Esophagus squamous epithelium (tissue), 5 donors: ENCODE measurements around the gene ADRA2A. TPM values are rescaled to one million over a fixed set of nuclear protein-coding genes. Genes with fewer than 3 reads are reported as not detected.

Experiments used
- DNase-seq: peaks from one replicate; lab custom pipeline; 2025; lab: John Stamatoyannopoulos, UW
- H3K27ac ChIP-seq, 4 donors: fragments of 200-600 bp; sonication (generic); one replicate each; pipeline ENCODE4 v1.5.1; 2016 to 2019; ENCODE audit warnings: mild to moderate bottlenecking in 1 of 4
- H3K27me3 ChIP-seq, 4 donors: fragments of 200-600 bp; sonication (generic); 1 replicate in 3 of 4; 2 replicates in 1 of 4; pipeline versions ENCODE4 v1.5.1 to v1.6.0; 2017 to 2021; ENCODE audit warnings: antibody characterized with exemption in 1 of 4
- H3K36me3 ChIP-seq, 3 donors: fragments of 200-600 bp; sonication (generic); one replicate each; pipeline ENCODE4 v1.5.1; 2016 to 2019
- H3K4me1 ChIP-seq, 3 donors: fragments of 200-600 bp; sonication (generic); one replicate each; pipeline ENCODE4 v1.5.1; 2017 to 2019
- H3K4me3 ChIP-seq, 4 donors: fragments of 200-600 bp; sonication (generic); 1 replicate in 3 of 4; 2 replicates in 1 of 4; pipeline ENCODE4 v1.5.1; 2016 to 2019; ENCODE audit warnings: mild to moderate bottlenecking in 2 of 4, moderate library complexity in 1 of 4
- H3K9me3 ChIP-seq, 3 donors: fragments of 200-600 bp; sonication (generic); one replicate each; pipeline ENCODE4 v1.5.1; 2016 to 2019
- POLR2A ChIP-seq, 4 donors: fragments of 450-650 bp; IDR thresholded peaks; one replicate each; pipeline ENCODE4 v1.6.1; 2017; ENCODE audit warnings: antibody characterized with exemption in 4 of 4, mild to moderate bottlenecking in 4 of 4, moderate library complexity in 3 of 4
- WGBS, 2 donors: methylation state at CpG; one replicate each; pipeline ENCODE4 v1.1.5; 2018; 5-methylcytosine and 5-hydroxymethylcytosine counted together
- intact Hi-C: fragments of 100-400 bp; cut with DNase I; formaldehyde crosslinking; loops from one replicate; pipeline ENCODE4 v1.15.0; 2022
- total RNA-seq, 4 donors: library from RNA; depleted of rRNA; stranded (reverse); fragments of >200 nt; gene quantifications; one replicate each; pipeline ENCODE4 v1.1.0, GENCODE V29; 2016
- TF ChIP-seq, protein P1 (sequence below), 6 experiments: fragments of 450-650 bp in 4 of 6; fragments of 200-600 bp in 2 of 6; sonication (generic) in 2 of 6; IDR thresholded peaks; one replicate each; pipeline ENCODE4 v1.5.1; 2016 to 2019; ENCODE audit warnings: antibody characterized with exemption in 6 of 6, mild to moderate bottlenecking in 4 of 6, moderate library complexity in 4 of 6
- donor health status: DM: yes; HTN: yes; CAD: no.

Gene ADRA2A
- total RNA-seq, 4 donors from 2014 or later, result 0.38 to 1.1 (median 0.40) TPM; not detected in 1

DNA sequence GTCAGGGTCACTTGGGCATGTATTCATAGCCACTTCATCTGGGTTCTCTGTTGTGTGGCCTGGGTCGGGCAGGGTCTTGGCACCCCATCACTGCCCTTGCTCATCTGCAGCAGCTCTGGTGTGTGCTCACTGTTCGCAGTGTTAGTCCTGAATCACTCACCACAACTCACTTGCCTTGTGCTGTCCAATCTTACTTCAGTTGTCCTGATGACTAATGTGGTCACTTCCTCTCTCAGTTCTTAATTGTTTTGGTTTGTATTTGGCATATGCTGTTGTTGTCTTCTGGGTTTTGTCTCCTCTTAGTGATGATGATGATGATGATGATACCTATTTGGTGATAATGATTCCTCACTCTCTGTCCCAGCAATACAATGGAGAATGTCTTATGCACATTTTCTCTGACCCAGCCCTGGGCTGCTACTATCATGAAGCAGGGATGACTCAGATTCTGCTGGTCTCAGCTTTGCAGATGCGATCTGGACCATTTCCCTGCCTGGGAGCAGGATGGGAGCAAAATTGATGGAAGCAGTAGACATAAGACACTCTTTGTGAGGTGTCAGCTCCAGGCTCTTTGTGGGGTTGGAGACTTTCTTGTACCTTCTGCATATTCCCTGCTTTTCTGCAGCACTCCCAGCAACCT lies 17.0 kb downstream of the ADRA2A start:
- Histone ChIP-seq H3K36me3 (no peaks in the 10 kb centered on the region), H3K27me3 (peaks cover 0 to 6% (median 0%) of the 10 kb centered on the region in 4 donors), H3K4me3 (no peak overlapping the region), H3K4me1 (no peaks in the 10 kb centered on the region), H3K9me3 (no peaks in the 10 kb centered on the region), H3K27ac (no peak overlapping the region)
- 73 to 74% methylated on average over 3 of the region's 3 CpGs for WGBS, 2 donors
- intact Hi-C loops, result no loop called here
- TF ChIP-seq, protein P1, sequence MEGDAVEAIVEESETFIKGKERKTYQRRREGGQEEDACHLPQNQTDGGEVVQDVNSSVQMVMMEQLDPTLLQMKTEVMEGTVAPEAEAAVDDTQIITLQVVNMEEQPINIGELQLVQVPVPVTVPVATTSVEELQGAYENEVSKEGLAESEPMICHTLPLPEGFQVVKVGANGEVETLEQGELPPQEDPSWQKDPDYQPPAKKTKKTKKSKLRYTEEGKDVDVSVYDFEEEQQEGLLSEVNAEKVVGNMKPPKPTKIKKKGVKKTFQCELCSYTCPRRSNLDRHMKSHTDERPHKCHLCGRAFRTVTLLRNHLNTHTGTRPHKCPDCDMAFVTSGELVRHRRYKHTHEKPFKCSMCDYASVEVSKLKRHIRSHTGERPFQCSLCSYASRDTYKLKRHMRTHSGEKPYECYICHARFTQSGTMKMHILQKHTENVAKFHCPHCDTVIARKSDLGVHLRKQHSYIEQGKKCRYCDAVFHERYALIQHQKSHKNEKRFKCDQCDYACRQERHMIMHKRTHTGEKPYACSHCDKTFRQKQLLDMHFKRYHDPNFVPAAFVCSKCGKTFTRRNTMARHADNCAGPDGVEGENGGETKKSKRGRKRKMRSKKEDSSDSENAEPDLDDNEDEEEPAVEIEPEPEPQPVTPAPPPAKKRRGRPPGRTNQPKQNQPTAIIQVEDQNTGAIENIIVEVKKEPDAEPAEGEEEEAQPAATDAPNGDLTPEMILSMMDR (IDR thresholded peaks at IDR 0.05), result no peak
- no peak for TF ChIP-seq POLR2A (IDR thresholded peaks at IDR 0.05)
- no peak for DNase-seq

- DNase-seq, result no peak
- Histone ChIP-seq H3K27ac (no peak overlapping the region), H3K4me3 (no peak overlapping the region), H3K9me3 (no peaks in the 10 kb centered on the region), H3K27me3 (peaks cover 0 to 16% (median 0%) of the 10 kb centered on the region in 4 donors), H3K36me3 (no peaks in the 10 kb centered on the region), H3K4me1 (no peaks in the 10 kb centered on the region)
- no peak for TF ChIP-seq POLR2A (IDR thresholded peaks at IDR 0.05)
- TF ChIP-seq, protein P1 (IDR thresholded peaks at IDR 0.05), result no peak
- 65 to 75% methylated on average over 1 of the region's 1 CpG for WGBS, 2 donors
- intact Hi-C loops, result no loop called here
Measured at GRCh38 chr10:111098679-111099437, 22.0 kb downstream of the ADRA2A start.

- 52 to 63% methylated on average over 5 of the region's 5 CpGs for WGBS, 2 donors
- intact Hi-C loops, result no loop called here
- TF ChIP-seq POLR2A (IDR thresholded peaks at IDR 0.05), result no peak
- H3K4me1 ChIP-seq, result no peaks in the 10 kb centered on the region
- no peaks in the 10 kb centered on the region for H3K9me3 ChIP-seq
- H3K4me3 ChIP-seq, result no peak overlapping the region
- no peaks in the 10 kb centered on the region for H3K36me3 ChIP-seq
- DNase-seq, result no peak
- H3K27ac ChIP-seq, result no peak overlapping the region
- peaks cover 0 to 16% (median 0%) of the 10 kb centered on the region in 4 donors for H3K27me3 ChIP-seq
Measured at GRCh38 chr10:111100198-111100597, 23.4 kb downstream of the ADRA2A start.

DNA sequence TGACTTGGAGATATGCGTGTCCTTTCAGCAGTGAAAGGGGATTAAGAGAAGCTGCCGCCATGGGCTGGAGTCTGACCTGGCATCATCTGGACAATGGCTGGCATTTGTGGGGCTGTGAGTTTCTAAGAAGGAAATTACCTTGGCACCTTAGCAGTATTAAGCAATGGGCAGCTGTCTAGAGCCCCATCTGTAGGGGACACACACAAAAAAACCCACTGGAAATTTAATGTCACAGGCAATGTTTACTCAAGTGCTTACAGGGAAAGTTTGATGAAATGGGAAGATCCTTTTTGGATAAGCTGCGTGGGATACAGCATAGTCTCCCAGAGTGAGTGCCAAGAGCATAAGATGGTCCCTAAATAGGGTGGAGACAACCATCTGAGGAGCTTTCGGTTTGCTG lies 25.0 kb downstream of the ADRA2A start:
- H3K27ac ChIP-seq, result no peak overlapping the region
- no peaks in the 10 kb centered on the region for H3K4me1 ChIP-seq
- H3K36me3 ChIP-seq, result no peaks in the 10 kb centered on the region
- intact Hi-C loops, result no loop called here
- peaks cover 0 to 20% (median 0%) of the 10 kb centered on the region in 4 donors for H3K27me3 ChIP-seq
- H3K9me3 ChIP-seq, result no peaks in the 10 kb centered on the region
- WGBS, 2 donors, result 47 to 63% methylated on average over 4 of the region's 4 CpGs
- TF ChIP-seq, protein P1 (IDR thresholded peaks at IDR 0.05), result no peak
- TF ChIP-seq POLR2A (IDR thresholded peaks at IDR 0.05), result no peak
- no peak overlapping the region for H3K4me3 ChIP-seq
- DNase-seq, result no peak

- no peaks in the 10 kb centered on the region for H3K9me3 ChIP-seq
- no peaks in the 10 kb centered on the region for H3K36me3 ChIP-seq
- no peak overlapping the region for H3K4me3 ChIP-seq
- intact Hi-C loops, result no loop called here
- no peak overlapping the region for H3K27ac ChIP-seq
- DNase-seq, result no peak
- 50 to 67% methylated on average over 1 to 2 of the region's 4 CpGs for WGBS, 2 donors
- no peaks in the 10 kb centered on the region for H3K4me1 ChIP-seq
- peaks cover 0 to 20% (median 0%) of the 10 kb centered on the region in 4 donors for H3K27me3 ChIP-seq
- TF ChIP-seq, protein P1 (IDR thresholded peaks at IDR 0.05), result no peak
- TF ChIP-seq POLR2A (IDR thresholded peaks at IDR 0.05), result no peak
Measured at GRCh38 chr10:111102359-111102837, 25.6 kb downstream of the ADRA2A start.
